Activated naive CD8-positive, alpha-beta T cell treated with anti-CD3 and anti-CD28 coated beads, Interleukin-2, amount 10 ng/mL, durations not matched to agents 7 days and 5 days (primary cell): ENCODE results near the gene PA2G4. TPM values are rescaled to one million over a fixed set of nuclear protein-coding genes. Genes with fewer than 3 reads are reported as not detected.
"Not testable (repeated sequence)": the region's sequence is repeated elsewhere in the genome, so short reads cannot be mapped to it uniquely, and the experiment has no call there.

Experiments used
- ATAC-seq: fragments of 150-1000 bp; cut with Tn5 transposase; one replicate; pipeline ENCODE4 v1.10.0; 2021; ENCODE audit warnings: low read depth, moderate library complexity
- POLR2A ChIA-PET: fragments of 350-600 bp; sonication (Branson Sonifier 250); formaldehyde crosslinking; loops from one replicate; lab custom pipeline; 2021; ENCODE audit warnings: antibody characterized with exemption; lab: Charles Lee
- DNase-seq: peaks from one replicate; pipeline ENCODE4 v3.0.0; 2021
- H3K27ac Mint-ChIP-seq: one replicate; pipeline ENCODE4 v1.8.0; 2022; ENCODE audit warnings: mild to moderate bottlenecking, mixed read lengths
- H3K27me3 Mint-ChIP-seq: one replicate; pipeline ENCODE4 v1.8.0; 2022; ENCODE audit warnings: mild to moderate bottlenecking, moderate library complexity, mixed read lengths
- H3K36me3 Mint-ChIP-seq: one replicate; pipeline ENCODE4 v1.8.0; 2021; ENCODE audit warnings: mild to moderate bottlenecking, mixed read lengths
- H3K4me1 Mint-ChIP-seq: one replicate; pipeline ENCODE4 v1.8.0; 2021; ENCODE audit warnings: mixed read lengths
- H3K4me3 Mint-ChIP-seq: one replicate; pipeline ENCODE4 v1.8.0; 2022; ENCODE audit warnings: mild to moderate bottlenecking, moderate library complexity, mixed read lengths
- H3K9me3 Mint-ChIP-seq: one replicate; pipeline ENCODE4 v1.8.0; 2021; ENCODE audit warnings: mixed read lengths
- total RNA-seq, 2 experiments: library from RNA; stranded (reverse); gene quantifications; one replicate each; pipeline ENCODE4 v1.2.3, GENCODE V29; 2021

The PA2G4 gene
- 100 to 1,000 TPM; 226 to 227 TPM for total RNA-seq

DNA sequence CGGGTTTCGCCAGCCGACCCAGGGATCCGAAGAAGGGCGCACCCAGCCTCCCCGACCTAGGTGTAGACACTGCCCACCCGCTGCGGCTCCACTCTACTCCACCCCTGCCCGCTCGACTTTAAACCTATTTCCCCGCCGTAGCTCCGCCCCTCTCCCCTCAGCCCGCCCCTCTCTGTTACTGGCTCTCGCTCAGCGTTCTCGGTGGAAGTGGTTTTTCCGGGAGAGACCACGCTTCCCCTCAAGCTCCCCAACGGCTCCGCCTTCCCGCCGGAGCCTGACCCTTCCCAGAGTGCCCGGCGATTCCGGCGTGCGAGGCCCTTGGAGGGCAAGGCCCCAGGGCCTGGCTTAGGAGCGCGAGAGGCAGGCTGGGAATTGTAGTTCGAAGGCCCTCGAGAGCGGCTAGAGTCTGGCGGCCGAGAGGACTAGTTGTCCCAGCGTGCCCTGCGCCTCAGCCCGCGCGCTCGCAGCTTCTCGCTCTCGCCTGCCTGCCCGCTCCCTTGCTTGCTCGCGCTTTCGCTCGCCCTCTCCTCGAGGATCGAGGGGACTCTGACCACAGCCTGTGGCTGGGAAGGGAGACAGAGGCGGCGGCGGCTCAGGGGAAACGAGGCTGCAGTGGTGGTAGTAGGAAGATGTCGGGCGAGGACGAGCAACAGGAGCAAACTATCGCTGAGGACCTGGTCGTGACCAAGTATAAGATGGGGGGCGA is at the start of gene PA2G4:
Gene PA2G4, plus strand, starts transcription at position 451 of the 706 bp plus-strand sequence. Its CDS starts 179 bp downstream, at position 630.
- Mint-ChIP-seq H3K27ac (peak within 1 kb of the TSS; percentile 95), H3K4me3 (peak within 1 kb of the TSS; percentile 90), H3K27me3 (no peaks in the 10 kb centered on the region), H3K36me3 (peaks cover 33% of the 10 kb centered on the region), H3K9me3 (no peaks in the 10 kb centered on the region), H3K4me1 (peaks cover 46% of the 10 kb centered on the region)
- POLR2A ChIA-PET = interaction anchor here (0.7 to 4.8 kb wide), 39 partner anchors 9 to 374 kb away, joined by 3 to 111 read pairs (median 5); partner anchors contain the start of genes ANKRD52, DNAJC14, ERBB3 and ESYT1
- peak; percentile 92 for ATAC-seq
- DNase-seq = peak; percentile 97

DNA sequence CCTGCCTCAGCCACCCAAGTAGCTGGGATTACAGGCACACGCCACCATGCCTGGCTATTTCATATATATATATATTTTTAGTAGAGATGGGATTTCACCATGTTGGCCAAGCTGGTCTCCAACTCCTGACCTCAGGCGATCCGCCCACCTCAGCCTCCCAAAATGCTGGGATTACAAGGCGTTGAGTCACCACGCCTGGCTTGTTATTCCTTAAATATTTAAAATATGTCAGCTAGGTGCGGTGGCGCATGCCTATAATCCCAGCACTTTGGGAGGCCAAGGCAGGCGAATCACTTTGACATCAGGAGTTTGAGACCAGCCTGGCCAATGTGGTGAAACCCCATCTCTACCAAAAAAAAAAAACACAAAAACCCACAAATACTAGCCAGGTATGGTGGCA is 44.4 kb upstream of the PA2G4 start:
- not testable (repeated sequence) for H3K9me3 Mint-ChIP-seq, H3K27me3 Mint-ChIP-seq, H3K27ac Mint-ChIP-seq, ATAC-seq, H3K4me3 Mint-ChIP-seq, H3K36me3 Mint-ChIP-seq, DNase-seq, H3K4me1 Mint-ChIP-seq
- POLR2A ChIA-PET = interaction anchor here (0.6 to 1.4 kb wide), 3 partner anchors 44 to 198 kb away, joined by 3 to 4 read pairs (median 3); partner anchors contain the start of genes ANKRD52 and PA2G4

DNA sequence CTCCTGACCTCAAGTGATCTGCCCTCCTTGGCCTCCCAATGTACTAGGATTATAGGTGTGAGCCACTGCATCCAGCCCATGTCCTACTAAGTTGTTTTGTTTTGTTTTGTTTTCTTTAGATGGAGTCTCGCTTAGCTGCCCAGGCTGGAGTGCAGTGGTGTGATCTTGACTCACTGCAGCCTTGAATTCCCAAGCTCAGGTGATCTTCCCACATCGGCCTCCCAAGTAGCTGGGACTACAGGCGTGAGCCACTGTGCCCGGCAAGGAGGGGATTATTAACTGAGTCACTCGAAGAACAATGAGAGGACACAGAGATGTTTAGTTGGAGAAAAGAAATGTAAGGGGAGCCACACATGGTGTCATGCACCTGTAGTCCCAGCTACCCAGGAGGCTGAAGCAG is 42.4 kb upstream of the PA2G4 start:
- Mint-ChIP-seq H3K27me3 (peaks cover 4% of the 10 kb centered on the region), H3K4me3 (no peak overlapping the region), H3K36me3 (peaks cover 2% of the 10 kb centered on the region), H3K27ac (no peak overlapping the region), H3K9me3 (no peaks in the 10 kb centered on the region), H3K4me1 (no peaks in the 10 kb centered on the region)
- ATAC-seq (no peak), DNase-seq (no peak)
- POLR2A ChIA-PET = interaction anchor here (0.6 kb wide), 1 partner anchor 618 kb away, joined by 4 read pairs; no protein-coding TSS in a partner anchor

DNA sequence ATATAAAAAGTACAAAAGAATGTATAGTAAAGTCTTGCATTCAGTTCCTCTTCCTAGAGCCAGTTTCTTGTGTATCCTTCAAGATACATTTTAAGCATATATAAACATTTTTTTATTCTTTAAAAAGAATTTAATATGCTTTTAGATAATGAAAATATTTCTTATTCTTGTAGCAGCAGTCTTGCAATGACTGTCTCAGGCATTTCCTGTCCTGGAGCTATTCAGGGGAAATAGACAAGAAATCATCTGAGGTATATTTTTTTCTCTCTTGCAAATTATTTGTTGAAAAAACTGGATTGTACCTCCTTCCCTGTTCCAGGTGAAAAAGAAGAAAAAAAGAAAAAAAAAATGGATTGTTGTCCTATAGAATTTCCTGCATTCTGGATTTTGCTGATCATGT is 41.4 kb upstream of the PA2G4 start:
- ATAC-seq (no peak), DNase-seq (no peak)
- H3K4me1 Mint-ChIP-seq = no peaks in the 10 kb centered on the region
- H3K36me3 Mint-ChIP-seq = peaks cover 2% of the 10 kb centered on the region
- no peak overlapping the region for H3K4me3 Mint-ChIP-seq
- H3K27ac Mint-ChIP-seq = no peak overlapping the region
- peaks cover 4% of the 10 kb centered on the region for H3K27me3 Mint-ChIP-seq
- H3K9me3 Mint-ChIP-seq = no peaks in the 10 kb centered on the region
- POLR2A ChIA-PET = no interaction called here

- no peak for DNase-seq
- Mint-ChIP-seq H3K27me3 (peaks cover 6% of the 10 kb centered on the region), H3K4me1 (peaks cover 2% of the 10 kb centered on the region), H3K9me3 (no peaks in the 10 kb centered on the region), H3K4me3 (no peak overlapping the region), H3K27ac (no peak overlapping the region), H3K36me3 (no peaks in the 10 kb centered on the region)
- no peak for ATAC-seq
- POLR2A ChIA-PET = no interaction called here
These were observed 32.7 kb upstream of the PA2G4 start for GRCh38 chr12:56071648-56072047.

GRCh38 chr12:56074396-56074795 is 30.0 kb upstream of the PA2G4 start:
- Mint-ChIP-seq H3K4me1 (peaks cover 3% of the 10 kb centered on the region), H3K27me3 (peaks cover 12% of the 10 kb centered on the region), H3K4me3 (no peak overlapping the region), H3K9me3 (no peaks in the 10 kb centered on the region), H3K27ac (no peak overlapping the region), H3K36me3 (no peaks in the 10 kb centered on the region)
- no peak for ATAC-seq
- POLR2A ChIA-PET = interaction anchor here (0.9 to 1.4 kb wide), 2 partner anchors 54 to 100 kb away, joined by 3 read pairs; partner anchors contain the start of gene ESYT1
- no peak for DNase-seq

DNA sequence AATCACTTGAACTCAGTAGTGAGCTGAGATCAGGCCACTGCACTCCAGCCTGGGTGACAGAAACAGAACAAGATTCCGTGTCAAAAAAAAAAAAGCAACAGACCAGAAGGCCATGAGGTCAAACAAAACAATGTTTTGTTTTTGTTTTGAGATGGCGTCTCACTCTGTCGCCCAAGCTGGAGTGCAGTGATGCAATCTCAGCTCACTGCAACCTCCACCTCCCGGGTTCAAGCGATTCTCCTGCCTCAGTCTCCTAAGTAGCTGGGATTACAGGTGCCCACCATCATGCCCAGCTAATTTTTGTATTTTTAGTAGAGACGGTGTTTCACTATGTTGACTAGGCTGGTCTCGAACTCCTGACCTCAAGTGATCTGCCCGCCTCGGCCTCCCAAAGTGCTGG is 26.4 kb upstream of the PA2G4 start:
- POLR2A ChIA-PET = interaction anchor here (0.7 to 1.8 kb wide), 3 partner anchors 22 to 40 kb away, joined by 4 to 6 read pairs (median 5); partner anchors contain the start of genes PA2G4 and ZC3H10
- not testable (repeated sequence) for H3K4me1 Mint-ChIP-seq, ATAC-seq, H3K36me3 Mint-ChIP-seq, H3K27ac Mint-ChIP-seq, DNase-seq, H3K9me3 Mint-ChIP-seq, H3K4me3 Mint-ChIP-seq
- H3K27me3 Mint-ChIP-seq = peaks cover 28% of the 10 kb centered on the region

DNA sequence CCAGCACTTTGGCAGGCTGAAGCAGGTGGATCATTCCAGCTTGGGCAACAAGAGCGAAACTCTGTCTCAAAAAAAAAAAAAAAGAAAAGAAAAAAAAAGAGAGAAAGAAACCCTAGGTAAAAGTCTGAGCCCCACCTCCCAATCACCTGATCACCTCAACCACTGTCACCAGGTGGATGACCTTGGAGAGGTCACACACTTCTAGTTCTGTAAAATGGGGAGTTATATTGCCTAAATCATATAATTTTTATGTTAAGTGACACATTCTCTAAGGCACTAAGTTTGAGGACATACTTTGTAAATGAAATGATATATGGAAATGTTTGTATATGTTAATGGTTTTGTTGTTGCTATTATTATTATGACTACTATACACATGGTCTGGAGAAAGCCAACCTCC is 25.9 kb upstream of the PA2G4 start:
- no peak for DNase-seq
- no peaks in the 10 kb centered on the region for H3K36me3 Mint-ChIP-seq
- H3K4me1 Mint-ChIP-seq = peaks cover 8% of the 10 kb centered on the region
- POLR2A ChIA-PET = interaction anchor here (1.6 to 1.8 kb wide), 2 partner anchors 23 to 25 kb away, joined by 5 to 6 read pairs; partner anchors contain the start of gene PA2G4
- no peak overlapping the region for H3K27ac Mint-ChIP-seq
- ATAC-seq = no peak
- H3K4me3 Mint-ChIP-seq = peak overlapping the region; percentile 82
- peaks cover 28% of the 10 kb centered on the region for H3K27me3 Mint-ChIP-seq
- no peaks in the 10 kb centered on the region for H3K9me3 Mint-ChIP-seq

GRCh38 chr12:56078931-56079722 is 25.2 kb upstream of the PA2G4 start:
- DNase-seq = peak; percentile 68
- ATAC-seq = peak; percentile 62
- H3K4me1 Mint-ChIP-seq = peaks cover 10% of the 10 kb centered on the region
- H3K4me3 Mint-ChIP-seq = peak overlapping the region; percentile 82
- POLR2A ChIA-PET = interaction anchor here (1.0 to 4.2 kb wide), 4 partner anchors 24 to 49 kb away, joined by 3 to 47 read pairs (median 6); partner anchors contain the start of genes ESYT1, PA2G4 and ZC3H10
- H3K27me3 Mint-ChIP-seq = peaks cover 26% of the 10 kb centered on the region
- no peak overlapping the region for H3K27ac Mint-ChIP-seq
- no peaks in the 10 kb centered on the region for H3K9me3 Mint-ChIP-seq
- no peaks in the 10 kb centered on the region for H3K36me3 Mint-ChIP-seq

DNA sequence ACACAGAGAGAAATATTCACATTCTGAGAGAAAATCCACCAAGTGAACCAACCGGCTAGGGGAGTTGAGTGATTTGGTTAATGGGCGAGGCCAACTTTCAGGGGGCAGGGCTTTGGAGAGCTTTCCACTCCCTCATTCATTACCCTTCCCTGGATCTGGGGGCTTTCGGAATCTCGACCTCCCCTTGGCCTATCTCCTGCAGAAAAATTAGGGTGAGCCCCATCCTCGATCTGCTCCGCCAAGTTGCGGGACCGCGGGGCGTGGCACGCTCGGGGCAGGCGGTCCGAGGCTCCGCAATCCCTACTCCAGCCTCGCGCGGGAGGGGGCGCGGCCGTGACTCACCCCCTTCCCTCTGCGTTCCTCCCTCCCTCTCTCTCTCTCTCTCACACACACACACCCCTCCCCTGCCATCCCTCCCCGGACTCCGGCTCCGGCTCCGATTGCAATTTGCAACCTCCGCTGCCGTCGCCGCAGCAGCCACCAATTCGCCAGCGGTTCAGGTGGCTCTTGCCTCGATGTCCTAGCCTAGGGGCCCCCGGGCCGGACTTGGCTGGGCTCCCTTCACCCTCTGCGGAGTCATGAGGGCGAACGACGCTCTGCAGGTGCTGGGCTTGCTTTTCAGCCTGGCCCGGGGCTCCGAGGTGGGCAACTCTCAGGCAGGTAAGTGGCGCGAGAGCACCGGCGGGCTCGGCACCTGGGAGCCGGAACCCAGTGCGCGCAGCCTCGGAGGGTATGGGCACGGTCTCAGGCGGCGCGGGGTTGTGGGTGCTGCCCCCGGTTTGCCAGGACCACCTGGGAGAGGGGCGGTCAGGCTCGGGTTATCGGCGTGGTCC is 24.4 kb upstream of the PA2G4 start, which contains the start of gene ERBB3:
Gene ERBB3, plus strand, starts transcription at position 443 of the 833 bp plus-strand sequence. Its CDS starts 136 bp downstream, at position 579.
- no peaks in the 10 kb centered on the region for H3K36me3 Mint-ChIP-seq
- peak within 1 kb of the TSS; percentile 82 for H3K4me3 Mint-ChIP-seq
- H3K9me3 Mint-ChIP-seq = no peaks in the 10 kb centered on the region
- peak; percentile 78 for ATAC-seq
- H3K27me3 Mint-ChIP-seq = peaks cover 26% of the 10 kb centered on the region
- DNase-seq = peak; percentile 73
- POLR2A ChIA-PET = interaction anchor here (0.6 to 4.2 kb wide), 5 partner anchors 15 to 49 kb away, joined by 3 to 47 read pairs (median 4); partner anchors contain the start of genes ESYT1, PA2G4 and ZC3H10
- peak within 1 kb of the TSS; percentile 36 for H3K27ac Mint-ChIP-seq
- peaks cover 11% of the 10 kb centered on the region for H3K4me1 Mint-ChIP-seq

GRCh38 chr12:56080556-56081138 is 23.7 kb upstream of the PA2G4 start:
- Mint-ChIP-seq H3K4me3 (peak overlapping the region; percentile 82), H3K27me3 (peaks cover 26% of the 10 kb centered on the region), H3K27ac (no peak overlapping the region), H3K4me1 (peaks cover 15% of the 10 kb centered on the region), H3K9me3 (no peaks in the 10 kb centered on the region), H3K36me3 (no peaks in the 10 kb centered on the region)
- DNase-seq (no peak), ATAC-seq (no peak)
- POLR2A ChIA-PET = interaction anchor here (0.6 to 4.2 kb wide), 4 partner anchors 13 to 107 kb away, joined by 3 to 47 read pairs (median 6); partner anchors contain the start of genes PA2G4, RAB5B and ZC3H10
